Vein endothelial cell (primary cell): Measurements from ENCODE around the gene TSSC4. TPM values are rescaled to one million over a fixed set of nuclear protein-coding genes. Genes with fewer than 3 reads are reported as not detected.

Source experiments
- small RNA-seq: library from RNA; depleted of rRNA; stranded (forward); fragments of <200 nt; gene quantifications from one replicate; pipeline ENCODE3, GENCODE V24; 2012
- total RNA-seq: library from RNA; depleted of rRNA; stranded (reverse); fragments of >200 nt; gene quantifications from 2 replicates; pipeline ENCODE4 v1.2.3, GENCODE V29; 2012

Gene TSSC4
- 43.1 and 59.8 TPM in 2 replicates for total RNA-seq

GRCh38 chr11:2400069-2400761, at the start of gene TSSC4:
TSSC4 (plus strand) TSS chr11:2400750; CDS start chr11:2402634, 1,884 bp downstream.

GRCh38 chr11:2376751-2377451, 23.6 kb upstream of the TSSC4 start, which contains the start of gene CD81:
CD81 (plus strand) TSS chr11:2377310; CDS start chr11:2377550, 240 bp downstream.

DNA sequence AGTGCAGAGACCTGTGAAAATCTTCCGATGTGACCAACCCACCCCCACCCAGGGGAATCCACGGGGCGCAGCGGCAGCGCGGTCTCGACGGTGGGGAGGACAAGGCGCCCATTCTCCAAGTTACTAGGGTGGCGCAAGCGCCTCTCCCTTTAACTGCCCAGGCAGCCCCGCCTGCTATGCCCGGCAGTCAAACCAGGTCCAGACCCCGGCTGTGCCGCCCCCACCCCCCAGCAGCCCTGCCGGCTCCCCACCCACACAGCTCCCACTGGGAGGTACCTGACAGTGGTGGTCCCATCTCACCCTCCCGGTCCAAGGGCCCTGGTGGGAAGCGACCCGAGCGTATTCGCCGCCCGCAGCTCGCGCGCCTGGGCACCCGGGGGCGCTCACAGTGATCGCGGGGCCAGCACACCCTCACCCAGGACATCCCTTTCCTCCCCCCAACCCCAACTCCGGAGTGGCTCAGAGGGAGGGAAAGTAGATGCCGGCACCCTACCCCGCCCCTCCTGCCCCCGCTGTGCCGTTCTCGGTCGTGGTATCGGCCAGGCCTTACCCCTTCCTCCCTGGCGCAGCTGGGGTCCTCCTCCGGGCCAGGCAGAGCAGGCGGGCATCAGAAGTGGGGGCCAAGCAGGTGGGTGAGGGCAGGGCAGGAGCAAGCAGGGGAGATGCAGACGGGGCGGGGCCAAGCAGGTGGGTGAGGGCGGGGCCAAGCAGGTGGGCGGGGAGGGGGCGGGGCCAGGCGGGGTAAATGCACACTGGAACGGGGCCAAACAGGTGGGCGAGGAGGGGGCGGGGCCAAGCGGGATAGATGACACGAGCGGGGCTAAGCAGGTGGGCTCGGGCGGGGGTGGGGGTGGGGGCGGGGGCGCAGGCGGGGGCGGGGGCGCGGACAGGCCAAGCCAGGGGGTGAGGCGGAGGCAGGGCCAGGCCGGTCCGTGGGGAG, 43.6 kb downstream of the TSSC4 start, which contains the start of gene TRPM5:
TSS of gene TRPM5 (minus strand) at position 634 of the 940 bp plus-strand sequence. CDS start 21,478 bp downstream, outside the sequence.

DNA sequence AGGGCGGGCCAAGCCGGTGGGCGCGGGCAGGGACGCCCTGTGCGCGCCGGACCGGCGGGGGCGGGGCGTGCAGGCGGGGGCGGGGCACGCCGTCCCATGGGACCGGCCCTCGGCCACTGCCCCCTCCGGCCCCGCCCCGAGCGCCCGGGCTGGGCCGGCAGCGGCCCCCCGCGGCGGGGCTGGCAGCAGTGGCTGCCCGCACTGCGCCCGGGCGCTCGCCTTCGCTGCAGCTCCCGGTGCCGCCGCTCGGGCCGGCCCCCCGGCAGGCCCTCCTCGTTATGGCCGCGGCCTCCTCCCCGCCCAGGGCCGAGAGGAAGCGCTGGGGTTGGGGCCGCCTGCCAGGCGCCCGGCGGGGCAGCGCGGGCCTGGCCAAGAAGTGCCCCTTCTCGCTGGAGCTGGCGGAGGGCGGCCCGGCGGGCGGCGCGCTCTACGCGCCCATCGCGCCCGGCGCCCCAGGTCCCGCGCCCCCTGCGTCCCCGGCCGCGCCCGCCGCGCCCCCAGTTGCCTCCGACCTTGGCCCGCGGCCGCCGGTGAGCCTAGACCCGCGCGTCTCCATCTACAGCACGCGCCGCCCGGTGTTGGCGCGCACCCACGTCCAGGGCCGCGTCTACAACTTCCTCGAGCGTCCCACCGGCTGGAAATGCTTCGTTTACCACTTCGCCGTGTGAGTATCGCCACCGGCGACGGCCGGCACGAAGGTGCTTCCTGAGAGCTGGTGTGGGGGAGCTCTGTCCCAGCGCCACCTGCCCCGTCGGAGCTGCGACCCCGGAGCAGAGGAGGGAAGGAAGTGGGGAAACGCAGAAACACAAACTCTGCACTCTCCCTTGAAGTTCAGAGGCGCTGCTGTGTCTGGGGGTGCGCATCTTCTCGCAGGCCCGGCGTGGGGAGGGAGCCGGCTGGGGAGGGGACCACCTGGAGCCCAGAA, 44.5 kb downstream of the TSSC4 start, which contains the start of gene KCNQ1:
TSS of gene KCNQ1 (plus strand) at position 188 of the 925 bp plus-strand sequence. CDS start at position 279, 91 bp downstream.

Small RNAs within 50 kb of the gene (small RNA-seq; reads per million reads assigned to genes)
- not detected for gene RF00019

Other genes with a start within 250 kb of the TSSC4 start
- gene INS, start 239.5 kb upstream of the TSSC4 start, total RNA-seq = not detected in 2 replicates
- under 0.01 TPM in 1 of 2 replicates, not detected in the other for gene TH, start 228.9 kb upstream of the TSSC4 start, total RNA-seq
- not detected in 2 replicates for gene ASCL2, start 130.2 kb upstream of the TSSC4 start, total RNA-seq
- gene C11orf21, start 98.8 kb upstream of the TSSC4 start, total RNA-seq = not detected in 2 replicates
- gene TSPAN32, start 98.7 kb upstream of the TSSC4 start, total RNA-seq = not detected in 2 replicates
- gene CD81, start 23.4 kb upstream of the TSSC4 start, total RNA-seq = 207 and 263 TPM in 2 replicates
- gene TRPM5, start 43.8 kb downstream of the TSSC4 start, total RNA-seq = not detected in 2 replicates
- gene KCNQ1, start 44.3 kb downstream of the TSSC4 start, total RNA-seq = under 0.01 TPM in 1 of 2 replicates, not detected in the other